Endodermal cell (in vitro differentiated cells): ENCODE data around the gene ARFGAP1. TPM values are rescaled to one million over a fixed set of nuclear protein-coding genes. Genes with fewer than 3 reads are reported as not detected.

Source experiments
- DNase-seq: peaks from one replicate; pipeline ENCODE4 v3.0.0-alpha.2; 2017
- H3K27ac ChIP-seq: 2 replicates; pipeline ENCODE4 v1.5.1; 2013; ENCODE audit warnings: mild to moderate bottlenecking, low read depth, low read length, moderate library complexity
- H3K27me3 ChIP-seq: 2 replicates; pipeline ENCODE4 v1.6.1; 2013; ENCODE audit warnings: mild to moderate bottlenecking, low read length, moderate library complexity; ENCODE audit not compliant: insufficient read depth, control insufficient read depth, poor library complexity, severe bottlenecking
- H3K36me3 ChIP-seq: 2 replicates; pipeline ENCODE4 v1.7.0; 2013; ENCODE audit warnings: mild to moderate bottlenecking, low read length, moderate library complexity; ENCODE audit not compliant: control insufficient read depth, insufficient read depth
- H3K4me1 ChIP-seq: one replicate; pipeline ENCODE4 v1.7.0; 2013; ENCODE audit warnings: low read length; ENCODE audit not compliant: control insufficient read depth, insufficient read depth
- H3K4me3 ChIP-seq: 2 replicates; pipeline ENCODE4 v1.5.1; 2013; ENCODE audit warnings: mild to moderate bottlenecking, low read length, moderate library complexity
- H3K9ac ChIP-seq: 2 replicates; pipeline ENCODE4 v1.6.1; 2013; ENCODE audit warnings: mild to moderate bottlenecking, low read length, moderate library complexity; ENCODE audit not compliant: poor library complexity, severe bottlenecking; ENCODE audit errors: extremely low read depth
- H3K9me3 ChIP-seq: 2 replicates; pipeline ENCODE4 v1.6.1; 2013; ENCODE audit warnings: mild to moderate bottlenecking, low read length, moderate library complexity; ENCODE audit not compliant: control insufficient read depth
- H3K27ac Mint-ChIP-seq: 2 replicates; pipeline ENCODE4 v1.8.0; 2020; ENCODE audit warnings: mixed read lengths
- H3K27me3 Mint-ChIP-seq: 2 replicates; pipeline ENCODE4 v1.8.0; 2021; ENCODE audit warnings: mild to moderate bottlenecking, mixed read lengths; ENCODE audit not compliant: insufficient read depth
- H3K36me3 Mint-ChIP-seq: 2 replicates; pipeline ENCODE4 v1.8.0; 2020; ENCODE audit warnings: low read depth, mixed read lengths
- H3K4me1 Mint-ChIP-seq: 2 replicates; pipeline ENCODE4 v1.8.0; 2020; ENCODE audit warnings: mixed read lengths
- H3K4me3 Mint-ChIP-seq: 2 replicates; pipeline ENCODE4 v1.8.0; 2020; ENCODE audit warnings: mild to moderate bottlenecking, moderate library complexity, mixed read lengths
- H3K9me3 Mint-ChIP-seq: 2 replicates; pipeline ENCODE4 v1.8.0; 2020; ENCODE audit warnings: mild to moderate bottlenecking, mixed read lengths
- WGBS, 2 experiments: methylation state at CpG; one replicate each; pipeline versions ENCODE4 v1.1.5 to v1.1.7; 2013; ENCODE audit warnings: missing lambda C conversion rate in 2 of 2, mixed read lengths in 1 of 2; ENCODE audit not compliant: insufficient coverage in 1 of 2, insufficient read length in 1 of 2; 5-methylcytosine and 5-hydroxymethylcytosine counted together
- total RNA-seq, 2 donors: library from RNA; stranded (reverse); fragmentation: NEBNext Ultra II Directional in 1 of 2; extraction: Animal tissue kit (Norgen Biotek cat#: 25700) in 1 of 2; gene quantifications; 2 replicates in 1 of 2; 3 replicates in 1 of 2; pipeline ENCODE4 v1.2.1, GENCODE V29; 2021
- TF ChIP-seq, protein P1 (sequence below): fragments of 200-600 bp; sonication (generic); conservative IDR thresholded peaks from 2 replicates; pipeline ENCODE4 v1.5.0; 2021; ENCODE audit warnings: antibody characterized with exemption, mild to moderate bottlenecking

The ARFGAP1 gene
- total RNA-seq, 2 donors from 2014 or later, result 159 to 208 TPM

DNA sequence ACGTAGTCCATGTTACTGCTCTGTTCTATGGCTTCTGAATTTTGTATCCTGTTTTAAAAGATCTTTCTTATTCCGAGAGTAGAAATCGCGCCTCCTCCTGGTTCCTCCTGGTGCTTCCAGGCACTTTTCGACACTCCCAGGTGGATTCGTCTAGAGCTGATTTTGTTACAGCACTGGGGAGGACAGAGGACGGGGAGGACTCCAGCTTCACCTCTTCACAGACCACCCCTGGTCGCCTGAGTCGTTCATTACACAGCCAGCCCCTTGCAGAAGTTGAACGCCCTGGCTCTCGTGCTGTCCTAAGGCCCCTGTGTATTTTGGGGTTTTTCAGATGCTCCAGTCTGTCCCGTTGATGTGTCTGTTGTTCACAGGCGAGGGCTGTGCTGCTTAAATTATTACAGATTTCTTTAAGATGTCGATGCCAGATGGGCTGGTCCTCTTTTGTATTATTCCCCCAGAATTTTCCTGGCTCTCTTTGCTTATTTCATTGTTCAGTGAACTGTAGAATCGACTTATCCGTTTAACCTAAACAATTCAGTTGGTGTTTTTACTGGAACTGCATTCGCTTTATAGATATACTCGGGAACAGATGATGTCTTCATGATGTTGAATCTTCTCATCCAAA, 50.9 kb downstream of the ARFGAP1 start:
- H3K4me3 ChIP-seq, result no peak overlapping the region
- peaks cover 4% of the 10 kb centered on the region for H3K9me3 Mint-ChIP-seq
- H3K36me3 Mint-ChIP-seq, result no peaks in the 10 kb centered on the region
- H3K4me3 Mint-ChIP-seq, result no peak overlapping the region
- no peaks in the 10 kb centered on the region for H3K4me1 ChIP-seq
- H3K27me3 ChIP-seq, result peaks cover 7% of the 10 kb centered on the region
- no peaks in the 10 kb centered on the region for H3K27me3 Mint-ChIP-seq
- peaks cover 5% of the 10 kb centered on the region for H3K9me3 ChIP-seq
- WGBS, 2 experiments, result 81 to 90% methylated on average over 14 to 18 of the region's 18 CpGs
- H3K4me1 Mint-ChIP-seq, result no peaks in the 10 kb centered on the region
- no peak overlapping the region for H3K9ac ChIP-seq
- no peak overlapping the region for H3K27ac ChIP-seq
- H3K36me3 ChIP-seq, result no peaks in the 10 kb centered on the region
- no peak overlapping the region for H3K27ac Mint-ChIP-seq
- TF ChIP-seq, protein P1, sequence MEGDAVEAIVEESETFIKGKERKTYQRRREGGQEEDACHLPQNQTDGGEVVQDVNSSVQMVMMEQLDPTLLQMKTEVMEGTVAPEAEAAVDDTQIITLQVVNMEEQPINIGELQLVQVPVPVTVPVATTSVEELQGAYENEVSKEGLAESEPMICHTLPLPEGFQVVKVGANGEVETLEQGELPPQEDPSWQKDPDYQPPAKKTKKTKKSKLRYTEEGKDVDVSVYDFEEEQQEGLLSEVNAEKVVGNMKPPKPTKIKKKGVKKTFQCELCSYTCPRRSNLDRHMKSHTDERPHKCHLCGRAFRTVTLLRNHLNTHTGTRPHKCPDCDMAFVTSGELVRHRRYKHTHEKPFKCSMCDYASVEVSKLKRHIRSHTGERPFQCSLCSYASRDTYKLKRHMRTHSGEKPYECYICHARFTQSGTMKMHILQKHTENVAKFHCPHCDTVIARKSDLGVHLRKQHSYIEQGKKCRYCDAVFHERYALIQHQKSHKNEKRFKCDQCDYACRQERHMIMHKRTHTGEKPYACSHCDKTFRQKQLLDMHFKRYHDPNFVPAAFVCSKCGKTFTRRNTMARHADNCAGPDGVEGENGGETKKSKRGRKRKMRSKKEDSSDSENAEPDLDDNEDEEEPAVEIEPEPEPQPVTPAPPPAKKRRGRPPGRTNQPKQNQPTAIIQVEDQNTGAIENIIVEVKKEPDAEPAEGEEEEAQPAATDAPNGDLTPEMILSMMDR, result peak; percentile 39
- DNase-seq, result no peak

DNA sequence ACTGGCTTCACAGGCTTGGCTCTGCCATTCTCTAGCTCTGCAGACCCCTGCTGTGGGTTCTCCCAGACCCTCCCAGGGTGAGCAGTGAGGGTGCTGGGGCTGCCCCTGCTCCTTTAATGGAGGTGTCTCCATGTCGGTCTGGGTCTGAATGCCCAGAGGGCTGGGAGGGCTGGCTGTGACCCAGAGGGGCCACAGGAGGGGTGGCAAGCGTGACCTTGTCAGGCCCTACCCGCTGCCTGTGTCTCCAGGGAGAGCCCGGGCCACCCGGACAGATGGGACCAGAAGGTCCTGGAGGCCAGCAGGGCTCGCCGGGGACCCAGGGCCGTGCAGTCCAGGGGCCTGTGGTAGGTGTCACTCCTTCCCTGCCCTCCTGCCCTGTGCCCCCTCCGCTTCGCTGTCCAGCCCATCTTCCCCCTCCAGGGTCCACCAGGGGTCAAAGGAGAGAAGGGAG, 52.4 kb downstream of the ARFGAP1 start:
- Mint-ChIP-seq H3K36me3 (no peaks in the 10 kb centered on the region), H3K4me3 (no peak overlapping the region), H3K27ac (no peak overlapping the region), H3K4me1 (no peaks in the 10 kb centered on the region), H3K9me3 (peaks cover 4% of the 10 kb centered on the region), H3K27me3 (no peaks in the 10 kb centered on the region)
- WGBS, 2 experiments, result 83 to 86% methylated on average over 1 to 10 of the region's 10 CpGs
- H3K9me3 ChIP-seq, result peaks cover 5% of the 10 kb centered on the region
- H3K9ac ChIP-seq, result no peak overlapping the region
- H3K27me3 ChIP-seq, result peaks cover 7% of the 10 kb centered on the region
- H3K4me1 ChIP-seq, result no peaks in the 10 kb centered on the region
- no peak overlapping the region for H3K4me3 ChIP-seq
- DNase-seq, result no peak
- TF ChIP-seq, protein P1, result no peak
- H3K36me3 ChIP-seq, result no peaks in the 10 kb centered on the region
- H3K27ac ChIP-seq, result no peak overlapping the region

DNA sequence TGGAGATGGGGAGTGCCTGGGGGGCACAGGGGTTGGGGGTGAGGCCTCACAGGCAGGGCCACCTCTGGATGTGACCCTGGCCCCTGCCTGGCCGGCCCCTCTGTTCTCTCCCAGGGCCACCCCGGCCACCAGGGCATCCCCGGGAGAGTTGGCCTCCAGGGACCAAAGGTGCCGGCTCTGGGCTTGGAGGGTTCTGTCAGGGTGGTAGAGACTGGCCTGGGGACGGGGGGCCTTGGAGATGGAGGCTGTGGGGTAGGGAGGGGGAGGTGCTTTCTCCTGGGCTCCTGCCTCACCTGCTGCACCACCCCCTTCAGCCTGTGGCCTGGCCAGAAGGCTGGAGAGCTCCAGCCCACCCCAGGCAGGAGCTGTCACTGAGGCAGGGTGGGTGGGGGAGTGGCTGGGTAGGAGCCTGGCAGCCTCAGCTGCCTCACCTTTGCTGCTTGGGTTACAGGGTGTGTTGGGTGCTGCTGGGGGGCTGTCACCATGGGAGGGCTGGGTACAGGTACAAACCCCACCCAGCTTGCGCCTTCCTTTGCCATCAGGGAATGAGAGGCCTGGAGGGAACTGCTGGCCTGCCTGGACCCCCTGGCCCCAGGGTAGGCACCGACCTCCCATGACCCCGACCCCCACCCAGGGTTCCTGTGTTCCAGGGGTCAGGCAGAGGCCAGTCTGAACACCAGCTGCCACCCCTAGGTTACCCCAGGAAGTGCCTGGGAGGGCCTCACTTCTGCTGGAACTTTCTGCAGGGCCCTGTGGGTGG, 53.1 kb downstream of the ARFGAP1 start:
- H3K9ac ChIP-seq, result no peak overlapping the region
- no peak overlapping the region for H3K4me3 ChIP-seq
- TF ChIP-seq, protein P1, result no peak
- H3K27ac Mint-ChIP-seq, result no peak overlapping the region
- peaks cover 5% of the 10 kb centered on the region for H3K9me3 ChIP-seq
- no peaks in the 10 kb centered on the region for H3K36me3 Mint-ChIP-seq
- no peak for DNase-seq
- no peaks in the 10 kb centered on the region for H3K36me3 ChIP-seq
- H3K27ac ChIP-seq, result no peak overlapping the region
- peaks cover 4% of the 10 kb centered on the region for H3K9me3 Mint-ChIP-seq
- 85 to 95% methylated on average over 5 to 8 of the region's 8 CpGs for WGBS, 2 experiments
- no peaks in the 10 kb centered on the region for H3K4me1 ChIP-seq
- no peaks in the 10 kb centered on the region for H3K4me1 Mint-ChIP-seq
- H3K4me3 Mint-ChIP-seq, result no peak overlapping the region
- peaks cover 7% of the 10 kb centered on the region for H3K27me3 ChIP-seq
- no peaks in the 10 kb centered on the region for H3K27me3 Mint-ChIP-seq
